Measurements from ENCODE around the gene SS18.

GRCh38 chr18:26091047-26091630 is 726 bp upstream of the SS18 start:
- peak in 1 of 2 donors; percentile 8 for TF ChIP-seq EGR1 (IDR thresholded peaks at IDR 0.05; ENCODE audit: low read depth in 2 of 2)
- TF ChIP-seq TAF1 (conservative IDR thresholded peaks at IDR 0.05): no peak
